ENCODE data around the gene CALHM5. TPM values are rescaled to one million over a fixed set of nuclear protein-coding genes. Genes with fewer than 3 reads are reported as not detected.
A peak's percentile ranks its signal among the peaks of the same experiment; 100 is the strongest.

The CALHM5 gene
- total RNA-seq, 1 experiment from 2014 or later: not detected

DNA sequence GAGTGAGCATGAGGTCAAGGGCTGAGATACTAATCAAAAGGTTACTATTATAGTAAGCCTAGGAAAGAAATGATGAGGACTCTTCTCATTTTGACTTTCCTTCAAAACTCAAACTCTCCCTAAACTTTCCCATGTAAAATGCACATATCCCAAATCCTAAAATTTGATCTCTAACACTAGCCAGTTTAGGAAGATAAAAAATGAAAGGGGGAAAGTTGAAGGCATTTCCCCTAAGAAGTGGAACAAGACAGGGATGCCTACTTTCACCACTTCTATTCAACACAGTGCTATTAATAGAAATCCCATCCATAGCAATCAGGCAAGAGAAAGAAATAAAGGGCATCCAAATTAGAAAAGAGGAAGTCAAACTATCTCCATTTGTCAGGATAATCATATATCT, 2.9 kb upstream of the CALHM5 start:
- no peaks in the 10 kb centered on the region for H3K9me3 ChIP-seq (ENCODE audit: low read length)
- CTCF ChIA-PET: no interaction called here
- no peaks in the 10 kb centered on the region for H3K9me2 ChIP-seq (replicated peaks; ENCODE audit: low read length)
- no peaks in the 10 kb centered on the region for H3K27me3 ChIP-seq (ENCODE audit: low read length)
- no peaks in the 10 kb centered on the region for H3F3A ChIP-seq (ENCODE audit: low read length, unreplicated experiment)
- POLR2A ChIA-PET (ENCODE audit: unreplicated experiment): no interaction called here
- no peak for DNase-seq
- no peaks in the 10 kb centered on the region for H3K79me2 ChIP-seq (ENCODE audit: low read length)
- no peak overlapping the region for H3K27ac ChIP-seq (ENCODE audit: low read length)
- H3K4me3 ChIP-seq (ENCODE audit: low read length): no peak overlapping the region
- BruUV-seq (replicated peaks): no TSS peak
- H2AFZ ChIP-seq (ENCODE audit: low read length): no peak overlapping the region
- 0 out of 2 replicates have a peak, but pooled peaks cover 5% of the 10 kb centered on the region for H3K4me1 ChIP-seq (ENCODE audit: insufficient read depth, low read length)
- no peak for ATAC-seq
- H3K36me3 ChIP-seq (ENCODE audit: low read depth, low read length): no peaks in the 10 kb centered on the region
- no peak overlapping the region for H3K9ac ChIP-seq (ENCODE audit: low read length)
- intact Hi-C loops (cut with micrococcal nuclease): no loop called here
- no peaks in the 10 kb centered on the region for H4K20me1 ChIP-seq (ENCODE audit: low read length)
- H3K4me2 ChIP-seq (ENCODE audit: low read length): no peak overlapping the region
- TF ChIP-seq EZH2 (IDR thresholded peaks at IDR 0.05; ENCODE audit: low read length, unreplicated experiment): no peak
- no peak for TF ChIP-seq EZH2phosphoT487 (IDR thresholded peaks at IDR 0.05; ENCODE audit: borderline replicate concordance, low read length)
- TF ChIP-seq, protein P1, sequence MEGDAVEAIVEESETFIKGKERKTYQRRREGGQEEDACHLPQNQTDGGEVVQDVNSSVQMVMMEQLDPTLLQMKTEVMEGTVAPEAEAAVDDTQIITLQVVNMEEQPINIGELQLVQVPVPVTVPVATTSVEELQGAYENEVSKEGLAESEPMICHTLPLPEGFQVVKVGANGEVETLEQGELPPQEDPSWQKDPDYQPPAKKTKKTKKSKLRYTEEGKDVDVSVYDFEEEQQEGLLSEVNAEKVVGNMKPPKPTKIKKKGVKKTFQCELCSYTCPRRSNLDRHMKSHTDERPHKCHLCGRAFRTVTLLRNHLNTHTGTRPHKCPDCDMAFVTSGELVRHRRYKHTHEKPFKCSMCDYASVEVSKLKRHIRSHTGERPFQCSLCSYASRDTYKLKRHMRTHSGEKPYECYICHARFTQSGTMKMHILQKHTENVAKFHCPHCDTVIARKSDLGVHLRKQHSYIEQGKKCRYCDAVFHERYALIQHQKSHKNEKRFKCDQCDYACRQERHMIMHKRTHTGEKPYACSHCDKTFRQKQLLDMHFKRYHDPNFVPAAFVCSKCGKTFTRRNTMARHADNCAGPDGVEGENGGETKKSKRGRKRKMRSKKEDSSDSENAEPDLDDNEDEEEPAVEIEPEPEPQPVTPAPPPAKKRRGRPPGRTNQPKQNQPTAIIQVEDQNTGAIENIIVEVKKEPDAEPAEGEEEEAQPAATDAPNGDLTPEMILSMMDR (conservative IDR thresholded peaks at IDR 0.05; ENCODE audit: low read depth, low read length): no peak

GRCh38 chr6:116512111-116512559, 696 bp downstream of the CALHM5 start:
- DNase-seq (no peak), ATAC-seq (no peak)
- Histone ChIP-seq H3F3A (ENCODE audit: low read length, unreplicated experiment) (no peaks in the 10 kb centered on the region), H3K27ac (ENCODE audit: low read length) (no peak overlapping the region), H2AFZ (ENCODE audit: low read length) (peak overlapping the region; percentile 59; the same call in 1 of the 2 replicates), H3K4me2 (ENCODE audit: low read length) (no peak overlapping the region), H3K9ac (ENCODE audit: low read length) (no peak overlapping the region), H4K20me1 (ENCODE audit: low read length) (no peaks in the 10 kb centered on the region), H3K4me1 (ENCODE audit: insufficient read depth, low read length) (0 out of 2 replicates have a peak, but pooled peaks cover 5% of the 10 kb centered on the region), H3K4me3 (ENCODE audit: low read length) (no peak overlapping the region), H3K27me3 (ENCODE audit: low read length) (no peaks in the 10 kb centered on the region), H3K36me3 (ENCODE audit: low read depth, low read length) (no peaks in the 10 kb centered on the region), H3K9me3 (ENCODE audit: low read length) (no peaks in the 10 kb centered on the region), H3K79me2 (ENCODE audit: low read length) (no peaks in the 10 kb centered on the region), H3K9me2 (replicated peaks; ENCODE audit: low read length) (no peaks in the 10 kb centered on the region)
- no peak for TF ChIP-seq EZH2phosphoT487 (IDR thresholded peaks at IDR 0.05; ENCODE audit: borderline replicate concordance, low read length)
- TF ChIP-seq EZH2 (IDR thresholded peaks at IDR 0.05; ENCODE audit: low read length, unreplicated experiment): no peak
- TF ChIP-seq, protein P1 (conservative IDR thresholded peaks at IDR 0.05; ENCODE audit: low read depth, low read length): no peak
- ChIA-PET POLR2A (ENCODE audit: unreplicated experiment) (no interaction called here), CTCF (interaction anchor here (0.6 to 1.0 kb wide), 5 partner anchors 18 to 66 kb away, joined by 3 to 9 read pairs (median 4); no protein-coding TSS in a partner anchor)
- no TSS peak for BruUV-seq (replicated peaks)
- intact Hi-C loops (cut with micrococcal nuclease): no loop called here

DNA sequence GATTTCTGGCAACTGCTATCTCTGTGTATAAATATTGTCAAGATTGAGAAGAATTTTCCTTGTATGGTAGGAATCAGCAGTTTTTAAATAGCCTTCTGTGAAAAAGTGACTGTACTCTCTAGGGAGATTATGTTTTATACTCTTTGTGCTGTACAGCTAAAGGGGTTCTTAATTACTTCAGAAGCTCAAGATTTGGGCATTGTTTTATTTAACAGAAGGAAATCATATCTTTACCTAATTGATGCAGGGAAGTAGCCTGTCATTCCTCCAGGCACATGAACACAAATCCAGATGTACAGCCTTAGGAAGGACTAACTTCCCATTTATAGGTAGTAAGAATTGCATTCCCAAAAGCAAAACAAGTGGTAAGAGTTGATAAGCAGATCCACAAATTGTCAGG, 1.3 kb downstream of the CALHM5 start:
- Histone ChIP-seq H3K79me2 (ENCODE audit: low read length) (no peaks in the 10 kb centered on the region), H2AFZ (ENCODE audit: low read length) (no peak overlapping the region), H3K27me3 (ENCODE audit: low read length) (no peaks in the 10 kb centered on the region), H3K9me3 (ENCODE audit: low read length) (no peaks in the 10 kb centered on the region), H3F3A (ENCODE audit: low read length, unreplicated experiment) (no peaks in the 10 kb centered on the region), H3K9ac (ENCODE audit: low read length) (no peak overlapping the region), H4K20me1 (ENCODE audit: low read length) (no peaks in the 10 kb centered on the region), H3K4me2 (ENCODE audit: low read length) (no peak overlapping the region), H3K4me3 (ENCODE audit: low read length) (no peak overlapping the region), H3K4me1 (ENCODE audit: insufficient read depth, low read length) (0 out of 2 replicates have a peak, but pooled peaks cover 5% of the 10 kb centered on the region), H3K36me3 (ENCODE audit: low read depth, low read length) (no peaks in the 10 kb centered on the region), H3K27ac (ENCODE audit: low read length) (no peak overlapping the region), H3K9me2 (replicated peaks; ENCODE audit: low read length) (no peaks in the 10 kb centered on the region)
- ATAC-seq (no peak), DNase-seq (no peak)
- ChIA-PET CTCF (no interaction called here), POLR2A (ENCODE audit: unreplicated experiment) (no interaction called here)
- TF ChIP-seq, protein P1 (conservative IDR thresholded peaks at IDR 0.05; ENCODE audit: low read depth, low read length): no peak
- TF ChIP-seq EZH2phosphoT487 (IDR thresholded peaks at IDR 0.05; ENCODE audit: borderline replicate concordance, low read length): no peak
- TF ChIP-seq EZH2 (IDR thresholded peaks at IDR 0.05; ENCODE audit: low read length, unreplicated experiment): no peak
- intact Hi-C loops (cut with micrococcal nuclease): no loop called here
- no TSS peak for BruUV-seq (replicated peaks)

All from PC-3 (cell line).